BE2C (cell line): ENCODE results near the gene CCDC178.

Source experiments
- DNase-seq: peaks from one replicate; pipeline ENCODE4 v3.0.0-alpha.2; 2020
- H3K27me3 ChIP-seq: fragments of 250-450 bp; sonication (Bioruptor Pico); 2 replicates; pipeline ENCODE4 v1.5.1; 2020; ENCODE audit warnings: mild to moderate bottlenecking
- H3K36me3 ChIP-seq: fragments of 250-450 bp; sonication (Bioruptor Pico); 2 replicates; pipeline ENCODE4 v1.5.1; 2020; ENCODE audit warnings: mild to moderate bottlenecking
- H3K4me1 ChIP-seq: fragments of 250-450 bp; sonication (Bioruptor Pico); 2 replicates; pipeline ENCODE4 v1.5.1; 2020
- H3K4me3 ChIP-seq: 2 replicates; pipeline ENCODE4 v1.5.1; 2011; ENCODE audit warnings: low read depth, low read length
- H3K9me3 ChIP-seq: fragments of 250-450 bp; sonication (Bioruptor Pico); 2 replicates; pipeline ENCODE4 v1.5.1; 2020
- TF ChIP-seq, protein P1 (sequence below): IDR thresholded peaks from 2 replicates; pipeline ENCODE4 v1.5.1; 2012; ENCODE audit warnings: mild to moderate bottlenecking, low read depth, low read length

CCDC178 gene

DNA sequence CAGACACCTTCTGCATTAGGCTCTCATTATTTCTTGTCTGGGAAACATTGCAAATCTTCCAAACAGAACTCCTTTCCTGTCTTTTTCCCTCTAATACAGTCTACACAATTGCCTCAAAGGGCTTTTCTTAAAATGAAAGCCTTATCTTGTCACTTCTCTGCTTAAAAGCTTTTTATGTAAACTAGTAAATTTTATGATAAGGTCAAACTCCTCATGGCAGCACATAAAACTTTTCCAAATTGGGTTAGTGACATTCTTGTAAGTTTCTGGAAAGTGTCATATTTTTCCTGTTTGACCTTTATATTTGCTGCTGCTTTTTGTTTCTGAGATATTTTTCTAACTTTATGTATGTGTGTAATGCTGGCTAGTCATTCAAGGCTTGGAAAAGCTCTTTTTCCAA, 406.3 kb downstream of the CCDC178 start:
- TF ChIP-seq, protein P1, sequence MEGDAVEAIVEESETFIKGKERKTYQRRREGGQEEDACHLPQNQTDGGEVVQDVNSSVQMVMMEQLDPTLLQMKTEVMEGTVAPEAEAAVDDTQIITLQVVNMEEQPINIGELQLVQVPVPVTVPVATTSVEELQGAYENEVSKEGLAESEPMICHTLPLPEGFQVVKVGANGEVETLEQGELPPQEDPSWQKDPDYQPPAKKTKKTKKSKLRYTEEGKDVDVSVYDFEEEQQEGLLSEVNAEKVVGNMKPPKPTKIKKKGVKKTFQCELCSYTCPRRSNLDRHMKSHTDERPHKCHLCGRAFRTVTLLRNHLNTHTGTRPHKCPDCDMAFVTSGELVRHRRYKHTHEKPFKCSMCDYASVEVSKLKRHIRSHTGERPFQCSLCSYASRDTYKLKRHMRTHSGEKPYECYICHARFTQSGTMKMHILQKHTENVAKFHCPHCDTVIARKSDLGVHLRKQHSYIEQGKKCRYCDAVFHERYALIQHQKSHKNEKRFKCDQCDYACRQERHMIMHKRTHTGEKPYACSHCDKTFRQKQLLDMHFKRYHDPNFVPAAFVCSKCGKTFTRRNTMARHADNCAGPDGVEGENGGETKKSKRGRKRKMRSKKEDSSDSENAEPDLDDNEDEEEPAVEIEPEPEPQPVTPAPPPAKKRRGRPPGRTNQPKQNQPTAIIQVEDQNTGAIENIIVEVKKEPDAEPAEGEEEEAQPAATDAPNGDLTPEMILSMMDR: no peak
- H3K36me3 ChIP-seq: no peaks in the 10 kb centered on the region
- no peaks in the 10 kb centered on the region for H3K9me3 ChIP-seq
- no peaks in the 10 kb centered on the region for H3K27me3 ChIP-seq
- H3K4me1 ChIP-seq: no peaks in the 10 kb centered on the region
- DNase-seq: no peak
- no peak overlapping the region for H3K4me3 ChIP-seq

DNA sequence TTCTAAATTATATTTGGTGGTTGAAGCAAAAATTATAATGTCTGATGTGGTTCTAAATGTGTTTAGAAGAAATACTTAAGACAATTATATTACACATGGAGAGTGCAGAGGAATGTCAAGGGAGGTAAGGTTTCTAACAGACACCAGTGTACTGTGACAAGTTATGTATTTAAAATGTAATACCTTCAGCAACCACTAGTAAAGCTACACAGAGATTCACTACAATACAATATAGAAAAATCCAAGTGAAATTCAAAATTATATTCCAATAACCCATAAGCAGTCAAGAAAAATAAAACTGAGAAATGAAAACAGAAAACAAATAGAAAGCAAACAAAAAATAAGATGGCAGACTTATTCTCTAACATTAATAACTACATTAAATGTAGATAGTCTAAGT, 418.2 kb downstream of the CCDC178 start:
- no peaks in the 10 kb centered on the region for H3K36me3 ChIP-seq
- DNase-seq: no peak
- TF ChIP-seq, protein P1: no peak
- no peak overlapping the region for H3K4me3 ChIP-seq
- H3K27me3 ChIP-seq: no peaks in the 10 kb centered on the region
- no peaks in the 10 kb centered on the region for H3K9me3 ChIP-seq
- H3K4me1 ChIP-seq: no peaks in the 10 kb centered on the region

DNA sequence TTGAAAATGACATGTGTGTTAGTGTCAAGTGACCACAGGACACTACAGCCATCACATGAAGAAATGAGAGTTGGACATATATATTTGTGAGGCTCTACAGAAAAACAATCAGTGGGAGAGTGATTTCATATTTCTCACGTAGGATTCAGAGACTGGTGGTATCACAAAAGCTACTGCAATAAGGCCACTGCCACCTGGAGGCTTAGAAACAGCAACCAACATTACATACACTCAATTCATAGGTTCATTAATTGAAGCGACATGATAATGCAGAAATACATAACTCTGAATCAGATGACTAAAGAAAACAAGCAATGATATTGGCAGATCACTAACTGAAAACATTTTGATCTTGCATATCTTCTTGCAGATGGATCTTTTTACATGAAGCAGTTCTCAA, 419.6 kb downstream of the CCDC178 start:
- H3K36me3 ChIP-seq: no peaks in the 10 kb centered on the region

DNA sequence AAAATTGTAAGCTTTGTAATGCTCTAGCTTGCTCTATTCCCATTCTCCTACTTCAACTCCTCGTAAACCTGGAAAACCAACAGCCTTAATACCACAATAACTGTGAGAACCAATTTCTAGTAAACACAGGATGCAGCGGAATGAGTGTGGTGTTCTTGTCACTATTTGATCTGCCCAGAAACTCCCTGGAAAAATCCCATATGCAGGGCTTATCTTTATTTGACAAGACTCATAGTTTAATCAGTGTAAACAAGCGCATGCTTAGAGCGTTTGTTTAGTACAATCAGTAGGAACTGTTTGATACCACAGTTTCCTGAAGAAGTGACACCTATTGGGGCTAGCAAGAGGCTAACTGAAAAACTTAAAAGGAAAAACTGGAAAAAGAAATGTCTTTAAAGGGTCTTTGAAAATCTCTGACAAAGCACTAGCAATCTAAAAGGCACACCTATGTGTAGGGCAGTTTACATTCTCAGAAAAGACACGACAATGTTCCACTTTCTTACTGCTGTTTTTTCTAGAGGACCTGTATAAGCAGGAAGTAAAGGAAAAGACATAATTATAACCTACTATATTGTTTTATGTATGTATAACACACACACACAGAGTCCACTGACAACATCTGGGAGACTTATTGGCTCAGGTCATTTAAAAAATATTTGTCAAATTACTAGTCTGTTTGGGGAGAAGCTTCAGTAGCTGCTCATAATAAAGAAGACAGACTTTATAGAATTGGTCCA, 426.3 kb downstream of the CCDC178 start:
- Histone ChIP-seq H3K36me3 (no peaks in the 10 kb centered on the region), H3K4me3 (no peak overlapping the region), H3K4me1 (no peaks in the 10 kb centered on the region), H3K27me3 (no peaks in the 10 kb centered on the region), H3K9me3 (no peaks in the 10 kb centered on the region)
- no peak for DNase-seq
- TF ChIP-seq, protein P1: no peak

More for the DNA sequence above, 419.6 kb downstream of the CCDC178 start:
- no peak overlapping the region for H3K4me3 ChIP-seq
- no peaks in the 10 kb centered on the region for H3K9me3 ChIP-seq
- no peak for DNase-seq
- H3K27me3 ChIP-seq: no peaks in the 10 kb centered on the region
- TF ChIP-seq, protein P1: no peak
- no peaks in the 10 kb centered on the region for H3K4me1 ChIP-seq

DNA sequence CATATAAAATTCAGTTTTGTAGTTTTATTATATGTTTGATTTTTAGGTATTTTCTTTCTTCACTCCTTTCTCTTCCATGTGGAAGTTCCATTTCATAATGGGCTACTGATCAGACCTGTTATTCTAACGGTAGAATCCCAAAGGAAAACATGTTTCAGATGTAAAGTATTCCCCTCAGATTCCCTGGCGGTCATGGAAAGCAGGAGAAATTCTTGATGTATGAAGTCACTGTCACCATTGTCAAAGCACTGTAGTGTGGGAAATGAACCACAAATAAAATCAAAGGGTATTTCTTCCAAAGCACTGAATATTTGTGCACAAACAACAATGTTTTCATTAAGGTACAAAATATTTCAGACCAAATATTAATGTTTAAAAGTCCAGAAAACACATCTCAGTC, 430.4 kb downstream of the CCDC178 start:
- no peak overlapping the region for H3K4me3 ChIP-seq

DNA sequence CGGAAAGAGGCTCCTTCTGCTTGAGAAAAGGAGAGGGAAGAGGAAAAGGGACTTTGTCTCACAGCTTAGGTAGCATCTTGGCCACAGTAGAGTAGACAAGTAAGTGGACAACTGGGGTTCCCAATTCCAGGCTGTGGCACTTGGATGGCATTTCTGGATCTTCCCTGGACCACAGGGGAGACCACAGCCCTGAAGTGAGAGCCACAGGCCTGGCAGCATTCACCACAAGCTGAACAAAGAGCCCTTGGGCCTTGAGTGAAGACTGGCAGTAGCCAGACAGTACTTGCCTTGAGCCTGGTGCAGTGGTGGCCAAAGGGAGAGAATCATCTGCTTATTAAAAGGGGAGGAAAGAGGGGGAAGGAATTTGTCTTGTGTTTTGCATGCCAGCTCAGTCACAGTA, 441.6 kb downstream of the CCDC178 start:
- no peak for DNase-seq
- H3K4me1 ChIP-seq: no peaks in the 10 kb centered on the region
- no peaks in the 10 kb centered on the region for H3K36me3 ChIP-seq
- TF ChIP-seq, protein P1: no peak
- no peaks in the 10 kb centered on the region for H3K27me3 ChIP-seq
- no peak overlapping the region for H3K4me3 ChIP-seq
- no peaks in the 10 kb centered on the region for H3K9me3 ChIP-seq

More for the DNA sequence above, 430.4 kb downstream of the CCDC178 start:
- no peak for DNase-seq
- H3K36me3 ChIP-seq: no peaks in the 10 kb centered on the region
- no peaks in the 10 kb centered on the region for H3K4me1 ChIP-seq
- TF ChIP-seq, protein P1: no peak
- H3K27me3 ChIP-seq: no peaks in the 10 kb centered on the region
- H3K9me3 ChIP-seq: no peaks in the 10 kb centered on the region
